Spleen (tissue), 11 donors: Measurements from ENCODE around the gene HPSE2. TPM values are rescaled to one million over a fixed set of nuclear protein-coding genes. Genes with fewer than 3 reads are reported as not detected.

ENCODE experiments used
- DNase-seq: peaks from one replicate; pipeline ENCODE4 v3.0.0-alpha.2; 2020
- H3K27ac ChIP-seq, 8 donors: fragments of 200-600 bp; sonication (generic) in 7 of 8; 1 replicate in 4 of 8; 2 replicates in 4 of 8; pipeline versions ENCODE4 v1.5.0 to v1.8.0; 2016 to 2021; ENCODE audit warnings: inconsistent platforms in 4 of 8, mild to moderate bottlenecking in 4 of 8, moderate library complexity in 1 of 8
- H3K27me3 ChIP-seq, 7 donors: fragments of 200-600 bp; sonication (generic) in 6 of 7; replicated peaks in 1 of 7; 1 replicate in 4 of 7; 2 replicates in 3 of 7; pipeline versions ENCODE4 v1.5.0 to v1.8.0; 2016 to 2021; ENCODE audit warnings: inconsistent platforms in 3 of 7, mild to moderate bottlenecking in 1 of 7
- H3K36me3 ChIP-seq, 6 donors: fragments of 200-600 bp; sonication (generic) in 5 of 6; 1 replicate in 4 of 6; 2 replicates in 2 of 6; pipeline versions ENCODE4 v1.5.0 to v1.8.0; 2016 to 2021; ENCODE audit warnings: inconsistent platforms in 2 of 6
- H3K4me1 ChIP-seq, 6 donors: fragments of 200-600 bp; sonication (generic) in 5 of 6; 1 replicate in 3 of 6; 2 replicates in 3 of 6; pipeline versions ENCODE4 v1.5.0 to v1.8.0; 2016 to 2021; ENCODE audit warnings: inconsistent platforms in 3 of 6
- H3K4me3 ChIP-seq, 8 donors: fragments of 200-600 bp; sonication (generic) in 7 of 8; 1 replicate in 4 of 8; 2 replicates in 4 of 8; pipeline versions ENCODE4 v1.5.0 to v1.8.0; 2016 to 2021; ENCODE audit warnings: inconsistent platforms in 4 of 8, mild to moderate bottlenecking in 4 of 8, moderate library complexity in 2 of 8
- H3K9me3 ChIP-seq, 8 donors: fragments of 200-600 bp; sonication (generic) in 7 of 8; 1 replicate in 4 of 8; 2 replicates in 4 of 8; pipeline versions ENCODE4 v1.5.0 to v1.8.0; 2016 to 2021; ENCODE audit warnings: inconsistent platforms in 4 of 8
- CTCF ChIP-seq, 11 experiments: fragments of 200-600 bp in 7 of 11; fragments of 450-650 bp in 4 of 11; sonication (generic) in 4 of 11; IDR thresholded peaks in 8 of 11; conservative IDR thresholded peaks in 3 of 11; 1 replicate in 7 of 11; 2 replicates in 4 of 11; pipeline versions ENCODE4 v1.4.0 to v1.8.0; 2016 to 2021; ENCODE audit warnings: antibody characterized with exemption in 11 of 11, inconsistent platforms in 4 of 11, mild to moderate bottlenecking in 1 of 11
- POLR2A ChIP-seq, 3 donors: fragments of 450-650 bp; IDR thresholded peaks; one replicate each; pipeline ENCODE4 v1.5.1; 2017; ENCODE audit warnings: antibody characterized with exemption in 3 of 3, mild to moderate bottlenecking in 1 of 3
- POLR2AphosphoS5 ChIP-seq, 3 donors: sonication (generic); formaldehyde crosslinking; IDR thresholded peaks; one replicate each; pipeline ENCODE4 v1.5.1; 2017; ENCODE audit warnings: antibody characterized with exemption in 3 of 3
- WGBS, 5 donors: extraction: QIAGEN DNeasy Blood & Tissue Kit in 3 of 5; methylation state at CpG; one replicate each; pipeline versions ENCODE4 v1.1.5 to v1.1.7; 2013 to 2018; 5-methylcytosine and 5-hydroxymethylcytosine counted together
- intact Hi-C: fragments of 100-400 bp; cut with DNase I; formaldehyde crosslinking; loops from one replicate; pipeline ENCODE4 v1.15.0; 2023; ENCODE audit warnings: low total_unique reads
- polyA plus RNA-seq, 3 donors: library from polyadenylated mRNA; stranded (reverse); fragments of 200-250 nt; gene quantifications; one replicate each; pipeline ENCODE4 v1.2.1, GENCODE V29; 2013
- total RNA-seq, 7 donors: library from RNA; depleted of rRNA in 3 of 7; stranded (reverse); fragments of >200 nt in 3 of 7; fragmentation: NEBNext Ultra II Directional in 4 of 7; extraction: Animal tissue kit (Norgen Biotek cat#: 25700) in 4 of 7; gene quantifications; one replicate each; pipeline versions ENCODE4 v1.1.0 to v1.2.1, GENCODE V29; 2016 to 2021
- donor health status: healthy with polysubstance abuse.
- donor health status: DM: no; HTN: no; CAD: no; lungs with moderate emphysema.
- donor health status: DM: no; HTN: no; CAD: no.
- donor health status: Bipolar disorder and iron deficiency.
- donor health status: healthy.
- donor health status: DM: no; HTN: no; CAD: no.
- donor health status: DM: yes; HTN: yes; CAD: no.

The HPSE2 gene
- total and polyA plus RNA-seq, 10 donors: 0.02 to 0.64 (median 0.03) TPM; not detected in 5

GRCh38 chr10:98456043-98456570, 779.5 kb downstream of the HPSE2 start:
- Histone ChIP-seq H3K4me3 (no peak overlapping the region), H3K4me1 (no peaks in the 10 kb centered on the region), H3K9me3 (no peaks in the 10 kb centered on the region), H3K27me3 (peaks cover 0 to 36% (median 0%) of the 10 kb centered on the region in 7 donors), H3K36me3 (no peaks in the 10 kb centered on the region), H3K27ac (no peak overlapping the region)
- intact Hi-C loops: no loop called here
- WGBS, 5 donors: 59 to 92% (median 87%) methylated on average over 2 to 4 of the region's 4 CpGs
- no peak for DNase-seq
- TF ChIP-seq POLR2A (IDR thresholded peaks at IDR 0.05) (no peak), POLR2AphosphoS5 (IDR thresholded peaks at IDR 0.05) (no peak), CTCF (IDR thresholded peaks at IDR 0.05 in 8 of 11, conservative IDR thresholded peaks at IDR 0.05 in 3 of 11) (no peak)

DNA sequence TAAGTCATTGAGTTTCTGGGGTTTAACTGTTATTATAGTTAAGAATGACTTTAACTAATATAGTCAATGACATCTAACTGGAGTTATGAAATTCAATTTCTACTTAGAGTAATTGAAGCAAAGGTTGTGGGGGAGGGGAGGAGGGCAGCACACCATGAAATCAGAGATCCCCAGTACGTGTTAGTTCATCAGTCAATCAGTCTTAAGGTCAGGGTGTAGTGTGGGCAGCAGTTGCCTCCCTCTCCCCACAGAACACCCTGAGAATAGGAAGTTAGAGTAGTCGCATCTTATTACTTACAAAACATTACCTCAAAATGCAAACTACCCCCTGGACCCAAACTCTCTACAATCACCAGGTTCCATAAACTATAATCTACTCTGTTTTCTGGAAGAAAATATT, 781.9 kb downstream of the HPSE2 start:
- WGBS, 5 donors: 49 to 71% (median 63%) methylated on average over 2 of the region's 2 CpGs

GRCh38 chr10:98450618-98451017, 785.0 kb downstream of the HPSE2 start:
- Histone ChIP-seq H3K9me3 (no peaks in the 10 kb centered on the region), H3K36me3 (no peaks in the 10 kb centered on the region), H3K4me3 (no peak overlapping the region), H3K27ac (no peak overlapping the region), H3K27me3 (peaks cover 0 to 12% (median 0%) of the 10 kb centered on the region in 7 donors), H3K4me1 (peaks cover 3 to 21% (median 14%) of the 10 kb centered on the region in 6 donors)
- DNase-seq: no peak
- TF ChIP-seq POLR2AphosphoS5 (IDR thresholded peaks at IDR 0.05): no peak
- TF ChIP-seq POLR2A (IDR thresholded peaks at IDR 0.05): no peak
- no peak for TF ChIP-seq CTCF (IDR thresholded peaks at IDR 0.05 in 8 of 11, conservative IDR thresholded peaks at IDR 0.05 in 3 of 11)
- intact Hi-C loops: no loop called here
- 79 to 93% (median 80%) methylated on average over 1 of the region's 1 CpG for whole genome bisulfite sequencing, 5 donors

More for the DNA sequence above, 781.9 kb downstream of the HPSE2 start:
- TF ChIP-seq POLR2AphosphoS5 (IDR thresholded peaks at IDR 0.05) (no peak), CTCF (IDR thresholded peaks at IDR 0.05 in 8 of 11, conservative IDR thresholded peaks at IDR 0.05 in 3 of 11) (no peak), POLR2A (IDR thresholded peaks at IDR 0.05) (no peak)
- Histone ChIP-seq H3K9me3 (no peaks in the 10 kb centered on the region), H3K4me1 (no peaks in the 10 kb centered on the region), H3K27me3 (peaks cover 0 to 36% (median 0%) of the 10 kb centered on the region in 7 donors), H3K36me3 (no peaks in the 10 kb centered on the region), H3K4me3 (no peak overlapping the region), H3K27ac (no peak overlapping the region)
- DNase-seq: no peak
- intact Hi-C loops: no loop called here

GRCh38 chr10:98449287-98449686, 786.4 kb downstream of the HPSE2 start:
- TF ChIP-seq POLR2A (IDR thresholded peaks at IDR 0.05) (no peak), CTCF (IDR thresholded peaks at IDR 0.05 in 8 of 11, conservative IDR thresholded peaks at IDR 0.05 in 3 of 11) (no peak), POLR2AphosphoS5 (IDR thresholded peaks at IDR 0.05) (no peak)
- Histone ChIP-seq H3K9me3 (no peaks in the 10 kb centered on the region), H3K27ac (no peak overlapping the region)

More at GRCh38 chr10:98449287-98449686, 786.4 kb downstream of the HPSE2 start:
- Histone ChIP-seq H3K4me1 (peaks cover 16 to 35% (median 27%) of the 10 kb centered on the region in 6 donors), H3K27me3 (peaks cover 0 to 5% (median 0%) of the 10 kb centered on the region in 7 donors), H3K4me3 (no peak overlapping the region), H3K36me3 (peaks cover 0 to 13% (median 10%) of the 10 kb centered on the region in 6 donors)
- no peak for DNase-seq
- intact Hi-C loops: no loop called here
